MCF 10A (cell line): ENCODE results near the gene IFFO2. TPM values are rescaled to one million over a fixed set of nuclear protein-coding genes. Genes with fewer than 3 reads are reported as not detected.
"Not testable (repeated sequence)": the region's sequence is repeated elsewhere in the genome, so short reads cannot be mapped to it uniquely, and the experiment has no call there.

ENCODE experiments used
- BruUV-seq: library from RNA; stranded (reverse); fragments of 400-500 nt; replicated peaks from 2 replicates; lab custom pipeline; 2021; lab: Mats Ljungman, UMichigan
- CTCF ChIA-PET: fragments of 300-600 bp; sonication (Branson Sonifier 250); formaldehyde crosslinking; extraction: SDS; loops from one replicate; lab custom pipeline; 2021; ENCODE audit warnings: antibody characterized with exemption, inconsistent platforms; lab: Yijun Ruan, JAX
- POLR2A ChIA-PET: fragments of 300-600, 350-650 bp; sonication (Branson Sonifier 250); formaldehyde crosslinking; extraction: SDS; loops from one replicate; lab custom pipeline; 2020; ENCODE audit warnings: antibody characterized with exemption, inconsistent platforms; lab: Yijun Ruan, JAX
- DNase-seq: peaks from one replicate; pipeline ENCODE4 v3.0.0-alpha.2; 2018; ENCODE audit not compliant: unreplicated experiment
- H3K27ac Mint-ChIP-seq: one replicate; pipeline ENCODE4 v1.8.0; 2022; ENCODE audit warnings: mild to moderate bottlenecking, low read depth, mixed read lengths; ENCODE audit not compliant: unreplicated experiment
- H3K27me3 Mint-ChIP-seq: one replicate; pipeline ENCODE4 v1.8.0; 2022; ENCODE audit warnings: mixed read lengths; ENCODE audit not compliant: insufficient read depth, unreplicated experiment
- H3K36me3 Mint-ChIP-seq: one replicate; pipeline ENCODE4 v1.8.0; 2022; ENCODE audit warnings: mild to moderate bottlenecking, moderate library complexity, mixed read lengths; ENCODE audit not compliant: insufficient read depth, unreplicated experiment
- H3K4me1 Mint-ChIP-seq: one replicate; pipeline ENCODE4 v1.8.0; 2022; ENCODE audit warnings: mixed read lengths; ENCODE audit not compliant: insufficient read depth, unreplicated experiment
- H3K4me3 Mint-ChIP-seq: one replicate; pipeline ENCODE4 v1.8.0; 2022; ENCODE audit warnings: mild to moderate bottlenecking, moderate library complexity, mixed read lengths; ENCODE audit not compliant: unreplicated experiment
- H3K9me3 Mint-ChIP-seq: one replicate; pipeline ENCODE4 v1.8.0; 2022; ENCODE audit warnings: mixed read lengths; ENCODE audit not compliant: unreplicated experiment
- intact Hi-C: fragments of 100-400 bp; cut with micrococcal nuclease; formaldehyde crosslinking; loops from 2 replicates; pipeline ENCODE4 v1.14.1; 2022
- total RNA-seq: library from RNA; stranded (reverse); gene quantifications from 2 replicates; pipeline ENCODE4 v1.2.3, GENCODE V29; 2022
- TF ChIP-seq, protein P1 (sequence below): fragments of 200-600 bp; IDR thresholded peaks from one replicate; pipeline ENCODE4 v1.8.0; 2022; ENCODE audit warnings: antibody characterized with exemption, mild to moderate bottlenecking; ENCODE audit not compliant: unreplicated experiment

The IFFO2 gene
- total RNA-seq, 1 experiment from 2014 or later: 21.0 TPM

DNA sequence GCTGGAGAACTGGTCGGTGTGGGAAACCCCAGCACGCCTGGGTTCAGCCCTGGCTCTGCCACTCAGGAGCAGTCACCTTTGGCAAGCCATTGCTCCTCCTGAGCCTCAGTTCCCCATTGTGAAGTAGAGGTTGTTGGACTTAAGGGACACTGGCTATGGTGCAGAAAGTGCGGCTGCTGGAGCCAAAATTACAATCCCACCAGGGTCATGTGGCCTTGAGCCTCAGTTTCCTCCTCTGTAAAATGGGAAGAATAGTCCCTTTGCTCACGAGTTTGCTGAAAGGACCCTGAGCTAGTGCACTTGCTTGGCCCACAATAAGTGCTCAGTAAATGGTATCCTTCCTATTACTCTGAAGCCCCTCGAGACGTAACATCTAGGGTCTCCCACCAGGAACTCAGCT lies 82.4 kb downstream of the IFFO2 start:
- POLR2A ChIA-PET: no interaction called here
- no peaks in the 10 kb centered on the region for H3K9me3 Mint-ChIP-seq
- no TSS peak for BruUV-seq
- peaks cover 3% of the 10 kb centered on the region for H3K27me3 Mint-ChIP-seq
- no peak for DNase-seq
- H3K4me1 Mint-ChIP-seq: no peaks in the 10 kb centered on the region
- no peak overlapping the region for H3K4me3 Mint-ChIP-seq
- intact Hi-C loops: loop anchor here (5.0 kb wide), 1 partner anchor 192 kb away; no protein-coding TSS in a partner anchor
- TF ChIP-seq, protein P1, sequence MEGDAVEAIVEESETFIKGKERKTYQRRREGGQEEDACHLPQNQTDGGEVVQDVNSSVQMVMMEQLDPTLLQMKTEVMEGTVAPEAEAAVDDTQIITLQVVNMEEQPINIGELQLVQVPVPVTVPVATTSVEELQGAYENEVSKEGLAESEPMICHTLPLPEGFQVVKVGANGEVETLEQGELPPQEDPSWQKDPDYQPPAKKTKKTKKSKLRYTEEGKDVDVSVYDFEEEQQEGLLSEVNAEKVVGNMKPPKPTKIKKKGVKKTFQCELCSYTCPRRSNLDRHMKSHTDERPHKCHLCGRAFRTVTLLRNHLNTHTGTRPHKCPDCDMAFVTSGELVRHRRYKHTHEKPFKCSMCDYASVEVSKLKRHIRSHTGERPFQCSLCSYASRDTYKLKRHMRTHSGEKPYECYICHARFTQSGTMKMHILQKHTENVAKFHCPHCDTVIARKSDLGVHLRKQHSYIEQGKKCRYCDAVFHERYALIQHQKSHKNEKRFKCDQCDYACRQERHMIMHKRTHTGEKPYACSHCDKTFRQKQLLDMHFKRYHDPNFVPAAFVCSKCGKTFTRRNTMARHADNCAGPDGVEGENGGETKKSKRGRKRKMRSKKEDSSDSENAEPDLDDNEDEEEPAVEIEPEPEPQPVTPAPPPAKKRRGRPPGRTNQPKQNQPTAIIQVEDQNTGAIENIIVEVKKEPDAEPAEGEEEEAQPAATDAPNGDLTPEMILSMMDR: no peak
- no peaks in the 10 kb centered on the region for H3K36me3 Mint-ChIP-seq
- no peak overlapping the region for H3K27ac Mint-ChIP-seq
- CTCF ChIA-PET: interaction anchor here (0.8 to 4.1 kb wide), 11 partner anchors 8 to 311 kb away, joined by 3 to 40 read pairs (median 4); no protein-coding TSS in a partner anchor

DNA sequence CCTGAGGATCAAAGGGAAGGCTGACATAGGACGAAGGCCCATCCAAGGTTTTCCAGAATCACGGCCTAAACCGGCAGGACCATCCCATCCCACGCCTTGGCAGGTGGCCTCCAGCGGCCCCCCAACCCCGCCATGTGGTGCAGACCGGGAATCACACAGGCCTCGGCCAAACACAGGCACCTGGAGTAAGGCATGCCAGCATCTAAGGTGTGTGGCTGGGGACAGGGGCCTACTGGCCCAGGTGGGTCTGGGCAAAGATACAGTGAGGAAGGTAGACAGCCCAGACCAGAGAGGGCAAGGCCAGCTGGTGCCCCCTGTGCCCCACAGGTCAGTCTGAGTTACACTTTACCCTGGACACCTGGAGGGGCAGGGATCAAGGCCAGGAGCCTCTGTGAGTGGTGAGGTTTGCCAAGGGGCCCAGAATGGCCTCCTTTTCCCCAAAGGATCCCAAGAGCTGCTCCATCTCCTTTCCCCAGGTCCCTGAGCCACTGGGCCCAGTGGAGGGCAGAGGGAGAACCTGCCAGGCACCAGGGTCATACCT lies 84.3 kb downstream of the IFFO2 start:
- CTCF ChIA-PET: interaction anchor here (0.5 to 4.1 kb wide), 2 partner anchors 13 to 79 kb away, joined by 4 to 34 read pairs; no protein-coding TSS in a partner anchor
- Mint-ChIP-seq H3K27ac (no peak overlapping the region), H3K4me3 (no peak overlapping the region), H3K9me3 (no peaks in the 10 kb centered on the region), H3K27me3 (peaks cover 19% of the 10 kb centered on the region), H3K36me3 (no peaks in the 10 kb centered on the region), H3K4me1 (no peaks in the 10 kb centered on the region)
- POLR2A ChIA-PET: no interaction called here
- DNase-seq: no peak
- intact Hi-C loops: loop anchor here (5.0 kb wide), 1 partner anchor 190 kb away; no protein-coding TSS in a partner anchor
- TF ChIP-seq, protein P1: no peak
- no TSS peak for BruUV-seq

DNA sequence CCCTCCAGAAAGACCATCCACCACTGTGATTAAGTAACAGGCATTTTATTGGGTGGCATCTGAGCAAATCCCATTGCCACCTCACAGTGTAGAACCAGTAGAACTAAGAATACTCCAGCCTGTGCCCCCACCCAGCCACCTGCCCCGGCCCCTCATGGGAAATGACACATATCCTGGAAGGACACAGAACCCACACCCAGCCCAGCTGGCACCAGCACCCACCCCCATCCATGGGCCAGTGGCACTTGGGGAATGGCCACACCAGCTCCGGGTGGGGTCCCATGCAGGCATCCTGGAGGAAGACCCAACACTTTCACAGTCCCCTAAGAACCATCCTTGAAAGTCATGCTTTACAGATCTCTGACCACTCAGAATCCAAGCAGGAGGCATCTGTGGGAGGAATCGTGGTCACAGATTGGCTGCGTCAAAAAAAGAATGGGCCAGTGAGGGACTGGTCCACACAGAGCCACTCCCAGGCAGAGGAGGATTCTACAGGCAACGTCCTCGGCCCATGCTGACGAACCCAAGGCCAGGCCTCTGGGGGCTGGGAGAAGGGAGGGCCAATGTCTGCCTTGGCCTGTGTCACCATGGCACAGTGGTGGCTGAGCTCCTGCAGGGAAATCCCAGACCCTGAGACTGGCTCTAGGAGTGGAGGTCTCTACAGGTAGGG lies 84.9 kb downstream of the IFFO2 start:
- no peaks in the 10 kb centered on the region for H3K4me1 Mint-ChIP-seq
- H3K27me3 Mint-ChIP-seq: peaks cover 25% of the 10 kb centered on the region
- DNase-seq: no peak
- POLR2A ChIA-PET: no interaction called here
- TF ChIP-seq, protein P1: no peak
- intact Hi-C loops: loop anchor here (5.0 kb wide), 1 partner anchor 189 kb away; no protein-coding TSS in a partner anchor
- H3K36me3 Mint-ChIP-seq: no peaks in the 10 kb centered on the region
- no peak overlapping the region for H3K4me3 Mint-ChIP-seq
- CTCF ChIA-PET: no interaction called here
- no peaks in the 10 kb centered on the region for H3K9me3 Mint-ChIP-seq
- BruUV-seq: no TSS peak
- H3K27ac Mint-ChIP-seq: no peak overlapping the region

DNA sequence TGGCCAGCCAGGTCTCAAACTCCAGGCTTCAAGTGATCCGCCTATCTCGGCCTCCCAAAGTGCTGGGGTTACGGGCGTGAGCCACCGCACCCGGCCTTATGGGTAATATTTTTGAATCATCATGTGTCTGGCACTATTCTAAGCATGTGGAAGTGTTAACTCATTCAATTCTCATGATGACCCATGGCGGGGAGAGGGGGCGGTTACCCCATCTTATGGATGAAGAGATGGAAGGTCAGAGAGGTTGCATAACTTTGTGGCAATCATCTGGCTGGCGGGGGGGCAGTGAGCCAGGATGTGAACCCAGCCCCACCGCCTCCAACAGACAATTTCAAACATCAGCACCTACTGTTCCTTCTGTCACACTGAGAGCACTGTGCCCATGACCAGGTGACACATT lies 85.5 kb downstream of the IFFO2 start:
- BruUV-seq: no TSS peak
- no peak overlapping the region for H3K4me3 Mint-ChIP-seq

DNA sequence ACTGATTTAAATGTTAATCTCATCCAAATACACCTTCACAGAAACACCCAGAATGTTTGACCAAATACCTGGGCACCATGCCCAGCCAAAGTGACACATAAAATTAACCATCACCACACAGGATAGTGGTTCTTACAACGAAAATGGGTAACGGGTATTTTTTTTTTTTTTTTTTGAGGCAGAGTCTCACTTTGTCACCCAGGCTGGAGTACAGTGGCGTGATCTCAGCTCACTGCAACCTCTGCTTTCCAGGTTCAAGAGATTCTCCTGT lies 85.9 kb downstream of the IFFO2 start:
- not testable (repeated sequence) for H3K27ac Mint-ChIP-seq, H3K36me3 Mint-ChIP-seq, BruUV-seq, H3K9me3 Mint-ChIP-seq, H3K4me3 Mint-ChIP-seq, H3K4me1 Mint-ChIP-seq, DNase-seq
- POLR2A ChIA-PET: interaction anchor here (0.6 kb wide), 1 partner anchor 672 kb away, joined by 4 read pairs; no protein-coding TSS in a partner anchor
- intact Hi-C loops: loop anchor here (5.0 kb wide), 1 partner anchor 188 kb away; no protein-coding TSS in a partner anchor
- CTCF ChIA-PET: interaction anchor here (0.7 kb wide), 1 partner anchor 14 kb away, joined by 3 read pairs; no protein-coding TSS in a partner anchor
- peaks cover 32% of the 10 kb centered on the region for H3K27me3 Mint-ChIP-seq

More for the DNA sequence above, 85.5 kb downstream of the IFFO2 start:
- H3K9me3 Mint-ChIP-seq: no peaks in the 10 kb centered on the region
- ChIA-PET CTCF (interaction anchor here (0.7 kb wide), 1 partner anchor 14 kb away, joined by 3 read pairs; no protein-coding TSS in a partner anchor), POLR2A (no interaction called here)
- H3K27me3 Mint-ChIP-seq: peaks cover 28% of the 10 kb centered on the region
- no peak overlapping the region for H3K27ac Mint-ChIP-seq
- no peaks in the 10 kb centered on the region for H3K36me3 Mint-ChIP-seq
- TF ChIP-seq, protein P1: no peak
- DNase-seq: no peak
- intact Hi-C loops: loop anchor here (5.0 kb wide), 1 partner anchor 189 kb away; no protein-coding TSS in a partner anchor
- H3K4me1 Mint-ChIP-seq: no peaks in the 10 kb centered on the region
